ENCODE data around the gene SCN9A.
"Not testable (repeated sequence)": the region's sequence is repeated elsewhere in the genome, so short reads cannot be mapped to it uniquely, and the experiment has no call there.

The SCN9A gene

GRCh38 chr2:166373951-166374350 lies 1.8 kb downstream of the SCN9A start:
- DNase-seq, result peak; percentile 10

- no peak for DNase-seq
These were observed 2.2 kb downstream of the SCN9A start for GRCh38 chr2:166373539-166373938.

- DNase-seq, result no peak
These were observed 2.6 kb downstream of the SCN9A start for GRCh38 chr2:166373105-166373504.

GRCh38 chr2:166372046-166372445 lies 3.7 kb downstream of the SCN9A start:
- DNase-seq, result no peak

GRCh38 chr2:166365803-166366420 lies 9.8 kb downstream of the SCN9A start:
- no peak for DNase-seq

- DNase-seq, result no peak
These were observed 10.5 kb downstream of the SCN9A start for GRCh38 chr2:166365239-166365638.

- no peak for DNase-seq
These were observed 11.1 kb downstream of the SCN9A start for GRCh38 chr2:166364476-166365161.

GRCh38 chr2:166361351-166362153 lies 14.2 kb downstream of the SCN9A start:
- peak; percentile 9 for DNase-seq

GRCh38 chr2:166360906-166361305 lies 14.8 kb downstream of the SCN9A start:
- no peak for DNase-seq

- no peak for DNase-seq
These were observed 15.3 kb downstream of the SCN9A start for GRCh38 chr2:166360426-166360825.

GRCh38 chr2:166357950-166358321 lies 17.8 kb downstream of the SCN9A start:
- not testable (repeated sequence) for DNase-seq

GRCh38 chr2:166357068-166357949 lies 18.4 kb downstream of the SCN9A start:
- no peak for DNase-seq

GRCh38 chr2:166351319-166351718 lies 24.4 kb downstream of the SCN9A start:
- no peak for DNase-seq

- DNase-seq, result no peak
These were observed 25.2 kb downstream of the SCN9A start for GRCh38 chr2:166350525-166350924.

GRCh38 chr2:166344286-166345113 lies 31.2 kb downstream of the SCN9A start:
- no peak for DNase-seq

- DNase-seq, result no peak
These were observed 32.3 kb downstream of the SCN9A start for GRCh38 chr2:166343467-166343866.

- DNase-seq, result no peak
These were observed 34.3 kb downstream of the SCN9A start for GRCh38 chr2:166341426-166341825.

- DNase-seq, result no peak
These were observed 36.9 kb downstream of the SCN9A start for GRCh38 chr2:166338831-166339339.

- DNase-seq, result no peak
These were observed 37.8 kb downstream of the SCN9A start for GRCh38 chr2:166337932-166338331.

- DNase-seq, result no peak
These were observed 40.5 kb downstream of the SCN9A start for GRCh38 chr2:166335284-166335683.

- no peak for DNase-seq
These were observed 40.9 kb downstream of the SCN9A start for GRCh38 chr2:166334805-166335204.

- no peak for DNase-seq
These were observed 41.9 kb downstream of the SCN9A start for GRCh38 chr2:166333801-166334200.
